ENCODE measurements around the gene COX5A.
A peak's percentile ranks its signal among the peaks of the same experiment; 100 is the strongest.

COX5A gene

DNA sequence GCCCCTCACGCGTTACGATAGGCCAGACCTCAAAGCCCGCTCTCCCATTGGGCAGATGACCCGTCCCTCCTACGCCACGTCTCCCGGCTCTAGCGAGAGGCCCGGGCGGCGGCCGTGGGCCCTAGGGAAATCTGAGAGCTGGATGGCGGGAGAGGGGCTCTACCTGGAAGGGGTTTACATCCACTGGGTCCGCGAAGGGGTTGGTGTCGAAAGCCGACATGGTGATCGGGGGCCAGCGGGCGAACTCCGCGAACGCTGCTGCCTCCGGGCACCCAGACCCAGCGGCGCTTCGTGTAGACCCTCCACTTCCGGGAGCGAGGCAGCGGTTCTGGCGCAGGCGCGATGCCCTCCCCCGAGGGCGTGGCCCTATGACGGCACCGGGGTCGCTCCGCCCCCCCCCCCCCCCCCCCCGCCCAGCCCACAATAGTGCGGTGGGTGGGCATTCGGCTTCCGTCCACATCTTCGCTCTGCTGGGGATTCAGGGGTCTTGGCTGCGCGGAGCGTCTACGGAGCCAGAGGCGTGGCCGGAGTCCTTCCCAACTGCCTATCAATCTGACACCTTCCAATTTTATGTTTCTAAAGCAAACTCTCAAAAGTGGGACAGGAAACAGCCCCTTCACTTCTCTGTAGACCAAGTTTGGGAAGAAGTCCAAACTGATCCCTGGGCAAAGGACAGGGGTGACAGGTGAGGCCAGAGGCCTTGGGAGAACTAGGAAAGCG, 64.7 kb downstream of the COX5A start, which contains the start of gene SCAMP2:
Gene SCAMP2 (minus strand): TSS at position 330 of the 720 bp plus-strand sequence. CDS start 110 bp downstream, at position 220.
- peak; percentile 67 to 99 (median 94) for DNase-seq

DNA sequence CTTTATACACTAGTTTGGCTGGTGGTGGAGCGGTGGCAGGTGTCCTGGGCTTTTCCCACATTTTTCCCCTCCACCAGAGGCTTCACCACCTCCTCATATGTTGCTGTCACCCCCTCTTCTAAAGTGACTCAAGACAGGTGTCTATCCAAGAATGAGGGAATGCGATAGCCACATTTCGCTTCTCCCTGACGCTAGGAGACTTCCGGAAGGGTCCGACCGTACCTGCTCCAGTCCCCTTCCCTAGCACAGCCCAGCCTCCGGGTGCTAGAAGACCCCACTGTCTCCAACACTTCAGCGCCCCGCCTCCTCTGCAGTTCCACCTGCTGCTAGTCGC, 65.2 kb downstream of the COX5A start:
- no peak for DNase-seq

DNA sequence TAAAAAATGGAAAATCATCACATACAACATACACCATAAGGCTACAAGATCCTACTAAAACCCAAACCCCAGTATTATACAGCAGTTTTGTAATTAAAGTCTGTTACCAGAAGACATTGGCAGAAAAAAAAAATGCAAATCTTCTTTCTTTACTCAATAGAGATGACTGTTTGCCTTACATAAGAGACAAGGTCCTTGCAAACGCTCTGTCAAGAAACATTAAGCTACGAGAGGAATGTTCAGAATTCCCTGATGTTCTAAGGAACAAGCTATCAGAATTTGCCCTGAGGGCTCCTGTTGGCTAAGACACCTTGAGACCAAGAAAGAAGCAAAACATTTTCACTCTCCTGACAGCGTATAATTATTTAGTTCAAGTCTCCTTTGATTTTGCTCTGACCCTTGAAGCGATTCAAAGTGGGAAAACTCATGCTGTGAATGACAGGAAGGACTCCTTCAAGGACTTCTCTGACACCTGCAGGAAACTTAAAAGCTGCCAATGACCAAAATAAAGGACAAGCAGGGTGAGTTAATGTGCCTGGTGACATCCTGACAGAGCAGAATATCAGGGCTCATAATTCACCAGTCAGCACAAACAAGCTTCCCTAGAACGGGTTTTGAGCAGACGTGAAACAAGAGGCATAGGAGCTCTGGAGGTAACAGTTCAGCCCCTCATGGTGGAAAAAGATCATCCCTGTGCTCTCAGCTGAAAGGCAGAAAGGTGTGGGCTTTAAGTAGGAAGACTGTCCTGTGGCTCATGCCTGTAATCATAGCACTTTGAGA, 67.2 kb downstream of the COX5A start:
- peak in 1 of 56 donors; percentile 1 for DNase-seq
